ENCODE measurements around the gene EFR3B.
"Not testable (repeated sequence)": the region's sequence is repeated elsewhere in the genome, so short reads cannot be mapped to it uniquely, and the experiment has no call there.

The EFR3B gene

GRCh38 chr2:25073914-25074313 is 32.0 kb downstream of the EFR3B start:
- no peak for DNase-seq

GRCh38 chr2:25074826-25075225 is 33.0 kb downstream of the EFR3B start:
- DNase-seq, result no peak

GRCh38 chr2:25076749-25077148 is 34.9 kb downstream of the EFR3B start:
- DNase-seq, result peak; percentile 34

- DNase-seq, result no peak
Observed at GRCh38 chr2:25077789-25078169, 35.9 kb downstream of the EFR3B start.

GRCh38 chr2:25078170-25079049 is 36.5 kb downstream of the EFR3B start:
- peak; percentile 64 for DNase-seq

- no peak for DNase-seq
Observed at GRCh38 chr2:25079050-25079635, 37.3 kb downstream of the EFR3B start.

- no peak for DNase-seq
Observed at GRCh38 chr2:25081237-25081790, 39.4 kb downstream of the EFR3B start.

- DNase-seq, result no peak
Observed at GRCh38 chr2:25082002-25082622, 40.2 kb downstream of the EFR3B start.

GRCh38 chr2:25085761-25086560 is 44.1 kb downstream of the EFR3B start:
- DNase-seq, result no peak

GRCh38 chr2:25088817-25089516 is 47.1 kb downstream of the EFR3B start:
- DNase-seq, result no peak

GRCh38 chr2:25089605-25090315 is 47.9 kb downstream of the EFR3B start:
- DNase-seq, result no peak

- peak; percentile 29 for DNase-seq
Observed at GRCh38 chr2:25090801-25091200, 48.9 kb downstream of the EFR3B start.

GRCh38 chr2:25091265-25091664 is 49.4 kb downstream of the EFR3B start:
- no peak for DNase-seq

GRCh38 chr2:25098056-25098455 is 56.2 kb downstream of the EFR3B start:
- DNase-seq, result no peak

- no peak for DNase-seq
Observed at GRCh38 chr2:25098670-25099486, 57.0 kb downstream of the EFR3B start.

GRCh38 chr2:25102352-25102751 is 60.5 kb downstream of the EFR3B start:
- not testable (repeated sequence) for DNase-seq

GRCh38 chr2:25103287-25103871 is 61.5 kb downstream of the EFR3B start:
- DNase-seq, result no peak

GRCh38 chr2:25104736-25105135 is 62.9 kb downstream of the EFR3B start:
- DNase-seq, result no peak

- no peak for DNase-seq
Observed at GRCh38 chr2:25105336-25106085, 63.6 kb downstream of the EFR3B start.

Measured in NCI-H2171 (cell line).